Right atrium auricular region (tissue), 2 donors: ENCODE data around the gene SLFN12. TPM values are rescaled to one million over a fixed set of nuclear protein-coding genes. Genes with fewer than 3 reads are reported as not detected.
"Not testable (repeated sequence)": the region's sequence is repeated elsewhere in the genome, so short reads cannot be mapped to it uniquely, and the experiment has no call there.

Experiments used
- DNase-seq: peaks from one replicate; pipeline ENCODE4 v3.0.0-alpha.2; 2019; ENCODE audit warnings: low spot score
- H3K27ac ChIP-seq, 2 donors: fragments of 200-600 bp; sonication (generic); 1 replicate in 1 of 2; 2 replicates in 1 of 2; pipeline ENCODE4 v1.5.1; 2016 to 2019
- H3K27me3 ChIP-seq, 2 donors: fragments of 200-600 bp; sonication (generic); one replicate each; pipeline versions ENCODE4 v1.5.1 to v1.6.0; 2017 to 2019
- H3K36me3 ChIP-seq: fragments of 200-600 bp; sonication (generic); one replicate; pipeline ENCODE4 v1.5.1; 2016
- H3K4me1 ChIP-seq, 2 donors: fragments of 200-600 bp; sonication (generic); one replicate each; pipeline versions ENCODE4 v1.5.1 to v1.6.0; 2017 to 2019
- H3K4me3 ChIP-seq, 2 donors: fragments of 200-600 bp; sonication (generic); 1 replicate in 1 of 2; 2 replicates in 1 of 2; pipeline ENCODE4 v1.5.1; 2017 to 2019; ENCODE audit warnings: mild to moderate bottlenecking in 1 of 2, moderate library complexity in 1 of 2
- H3K9me3 ChIP-seq, 2 donors: fragments of 200-600 bp; sonication (generic); one replicate each; pipeline ENCODE4 v1.5.1; 2019
- total RNA-seq, 2 donors: library from RNA; depleted of rRNA; stranded (reverse); fragments of >200 nt; gene quantifications; one replicate each; pipeline ENCODE4 v1.1.0, GENCODE V29; 2016
- TF ChIP-seq, protein P1 (sequence below), 2 donors: fragments of 200-600 bp; sonication (generic); IDR thresholded peaks; one replicate each; pipeline ENCODE4 v1.5.1; 2019; ENCODE audit warnings: antibody characterized with exemption in 2 of 2

SLFN12 gene
- total RNA-seq, 2 donors from 2014 or later: 3.4 to 3.6 TPM

DNA sequence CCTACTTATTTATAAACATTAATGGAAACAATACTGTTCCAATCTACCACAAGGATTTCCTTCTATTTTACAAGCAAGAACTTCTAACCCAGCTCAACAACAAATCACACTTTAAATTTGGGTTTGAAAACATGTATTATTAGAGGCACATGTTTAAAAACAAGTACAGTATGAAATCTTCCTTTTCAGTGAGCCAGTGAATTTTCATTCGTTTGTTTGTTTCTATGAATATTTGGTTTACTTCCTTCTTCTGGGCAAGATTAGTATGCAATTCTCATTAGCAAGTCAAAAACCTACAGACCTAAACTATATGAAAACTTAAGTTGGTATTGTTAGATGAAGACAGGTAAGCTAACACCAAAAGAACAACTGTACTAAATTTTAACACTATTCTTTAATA, 25.7 kb downstream of the SLFN12 start:
- Histone ChIP-seq H3K4me1 (no peaks in the 10 kb centered on the region), H3K27ac (no peak overlapping the region), H3K27me3 (no peaks in the 10 kb centered on the region), H3K9me3 (no peaks in the 10 kb centered on the region), H3K4me3 (no peak overlapping the region), H3K36me3 (peaks cover 8% of the 10 kb centered on the region)
- TF ChIP-seq, protein P1, sequence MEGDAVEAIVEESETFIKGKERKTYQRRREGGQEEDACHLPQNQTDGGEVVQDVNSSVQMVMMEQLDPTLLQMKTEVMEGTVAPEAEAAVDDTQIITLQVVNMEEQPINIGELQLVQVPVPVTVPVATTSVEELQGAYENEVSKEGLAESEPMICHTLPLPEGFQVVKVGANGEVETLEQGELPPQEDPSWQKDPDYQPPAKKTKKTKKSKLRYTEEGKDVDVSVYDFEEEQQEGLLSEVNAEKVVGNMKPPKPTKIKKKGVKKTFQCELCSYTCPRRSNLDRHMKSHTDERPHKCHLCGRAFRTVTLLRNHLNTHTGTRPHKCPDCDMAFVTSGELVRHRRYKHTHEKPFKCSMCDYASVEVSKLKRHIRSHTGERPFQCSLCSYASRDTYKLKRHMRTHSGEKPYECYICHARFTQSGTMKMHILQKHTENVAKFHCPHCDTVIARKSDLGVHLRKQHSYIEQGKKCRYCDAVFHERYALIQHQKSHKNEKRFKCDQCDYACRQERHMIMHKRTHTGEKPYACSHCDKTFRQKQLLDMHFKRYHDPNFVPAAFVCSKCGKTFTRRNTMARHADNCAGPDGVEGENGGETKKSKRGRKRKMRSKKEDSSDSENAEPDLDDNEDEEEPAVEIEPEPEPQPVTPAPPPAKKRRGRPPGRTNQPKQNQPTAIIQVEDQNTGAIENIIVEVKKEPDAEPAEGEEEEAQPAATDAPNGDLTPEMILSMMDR (IDR thresholded peaks at IDR 0.05): no peak
- DNase-seq: no peak

DNA sequence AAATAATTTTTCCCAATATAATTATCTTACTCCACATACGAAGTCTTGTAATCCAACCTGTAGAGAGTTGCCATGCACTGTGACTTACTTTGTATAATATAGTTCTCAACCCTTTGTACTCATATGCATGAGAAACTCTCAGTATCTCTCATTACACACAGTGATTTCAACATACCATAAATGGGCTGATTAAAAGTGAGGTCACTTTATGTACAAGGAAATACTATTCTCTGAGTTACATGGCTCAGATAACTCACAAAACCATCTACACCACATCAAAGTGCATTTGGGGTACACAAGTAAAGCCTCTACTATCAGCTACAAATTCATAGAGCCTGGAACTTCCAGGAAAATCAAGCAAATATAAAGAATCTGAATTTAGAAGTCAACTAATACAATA, 27.9 kb downstream of the SLFN12 start:
- no peak overlapping the region for H3K4me3 ChIP-seq
- H3K27ac ChIP-seq: no peak overlapping the region
- TF ChIP-seq, protein P1 (IDR thresholded peaks at IDR 0.05): no peak
- no peaks in the 10 kb centered on the region for H3K36me3 ChIP-seq
- H3K9me3 ChIP-seq: no peaks in the 10 kb centered on the region
- H3K4me1 ChIP-seq: no peaks in the 10 kb centered on the region
- H3K27me3 ChIP-seq: no peaks in the 10 kb centered on the region
- no peak for DNase-seq

DNA sequence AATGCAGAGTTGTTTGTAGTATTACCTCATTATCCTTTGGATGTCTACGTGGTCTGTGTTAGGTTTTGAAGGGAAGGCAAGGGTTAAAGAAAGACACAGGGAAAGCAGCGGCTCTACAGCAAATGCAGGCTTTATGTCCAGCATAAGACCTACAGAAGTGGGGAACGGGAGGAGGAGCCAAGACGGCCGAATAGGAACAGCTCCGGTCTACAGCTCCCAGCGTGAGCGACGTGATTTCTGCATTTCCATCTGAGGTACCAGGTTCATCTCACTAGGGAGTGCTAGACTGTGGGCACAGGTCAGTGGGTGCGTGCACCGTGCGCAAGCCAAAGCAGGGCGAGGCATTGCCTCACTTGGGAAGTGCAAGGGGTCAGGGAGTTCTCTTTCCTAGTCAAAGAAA, 38.5 kb downstream of the SLFN12 start:
- H3K27ac ChIP-seq, H3K4me3 ChIP-seq, H3K36me3 ChIP-seq, DNase-seq, H3K4me1 ChIP-seq, H3K27me3 ChIP-seq, H3K9me3 ChIP-seq: not testable (repeated sequence)

DNA sequence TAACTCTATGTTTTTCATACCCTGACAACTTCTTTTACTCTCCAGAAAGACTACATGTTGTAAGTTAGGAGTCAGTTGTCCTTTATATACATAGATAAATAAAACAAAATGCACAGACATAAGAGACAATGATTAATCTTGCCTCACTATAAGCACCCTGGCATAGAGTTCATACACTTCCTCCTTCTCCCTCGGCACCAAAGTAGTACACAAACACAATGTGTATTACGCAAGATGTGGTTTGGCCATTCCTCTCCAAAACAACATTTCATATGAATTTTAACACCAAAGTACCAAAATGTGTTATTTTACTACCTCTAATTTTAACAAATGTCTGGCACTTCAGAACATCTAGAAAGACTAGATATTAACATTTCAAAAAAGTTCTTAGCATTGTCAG, 41.6 kb downstream of the SLFN12 start:
- H3K4me3 ChIP-seq: no peak overlapping the region

DNA sequence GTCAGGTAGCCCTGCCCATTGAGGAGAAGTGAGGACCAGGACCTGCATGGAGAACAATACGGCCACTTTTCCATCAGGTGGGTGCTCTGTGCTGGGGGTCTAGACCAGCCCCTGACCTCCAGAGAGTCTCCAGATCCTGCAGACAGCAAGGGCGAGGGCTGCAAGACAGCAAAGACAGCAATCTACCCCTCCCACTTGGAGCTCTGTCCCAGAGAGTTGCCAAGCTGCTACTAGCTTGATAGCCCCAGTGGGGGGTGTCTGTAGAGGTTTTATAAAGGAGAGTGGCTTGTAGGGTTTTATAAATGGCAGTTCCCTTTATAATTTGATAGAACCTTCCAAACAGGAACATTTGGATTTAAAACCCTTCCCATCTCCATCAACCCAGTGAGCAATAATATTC, 42.1 kb downstream of the SLFN12 start:
- Histone ChIP-seq H3K27ac (no peak overlapping the region), H3K27me3 (no peaks in the 10 kb centered on the region), H3K4me3 (no peak overlapping the region), H3K36me3 (no peaks in the 10 kb centered on the region), H3K4me1 (no peaks in the 10 kb centered on the region), H3K9me3 (no peaks in the 10 kb centered on the region)
- TF ChIP-seq, protein P1 (IDR thresholded peaks at IDR 0.05): no peak
- DNase-seq: no peak

More for the DNA sequence above, 41.6 kb downstream of the SLFN12 start:
- Histone ChIP-seq H3K9me3 (no peaks in the 10 kb centered on the region), H3K4me1 (no peaks in the 10 kb centered on the region), H3K36me3 (no peaks in the 10 kb centered on the region), H3K27ac (no peak overlapping the region), H3K27me3 (no peaks in the 10 kb centered on the region)
- TF ChIP-seq, protein P1 (IDR thresholded peaks at IDR 0.05): no peak
- no peak for DNase-seq

DNA sequence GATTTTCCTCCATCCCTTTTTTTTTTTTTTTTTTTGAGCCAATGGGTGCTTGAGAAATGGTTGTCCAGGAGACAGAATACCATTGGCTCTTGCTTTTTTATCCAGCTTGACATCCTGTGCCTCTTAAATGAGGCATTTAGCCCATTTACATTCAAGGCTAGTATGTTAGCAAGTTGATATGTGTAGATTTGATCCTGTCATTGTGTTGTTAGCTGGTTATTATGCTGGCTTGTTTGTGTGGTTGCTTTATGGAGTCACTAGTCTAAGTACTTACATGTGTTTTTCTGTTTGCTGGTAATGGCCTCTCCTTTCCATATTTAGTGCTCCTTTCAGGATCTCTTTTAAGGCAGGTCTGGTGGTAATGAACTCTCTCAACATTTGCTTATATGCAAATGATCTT, 44.8 kb downstream of the SLFN12 start:
- DNase-seq: no peak
- Histone ChIP-seq H3K27ac (no peak overlapping the region), H3K36me3 (no peaks in the 10 kb centered on the region), H3K4me1 (no peaks in the 10 kb centered on the region), H3K4me3 (no peak overlapping the region), H3K27me3 (no peaks in the 10 kb centered on the region), H3K9me3 (no peaks in the 10 kb centered on the region)
- TF ChIP-seq, protein P1 (IDR thresholded peaks at IDR 0.05): no peak
